IMR-90 (cell line): Measurements from ENCODE around the gene GNA14. TPM values are rescaled to one million over a fixed set of nuclear protein-coding genes. Genes with fewer than 3 reads are reported as not detected.

Experiments used
- ATAC-seq: fragments of 200-7000 bp; cut with Tn5 transposase; 2 replicates; pipeline ENCODE4 v1.9.1; 2020; ENCODE audit warnings: low read depth, mild to moderate bottlenecking, moderate library complexity
- BruUV-seq: library from RNA; stranded (reverse); fragments of 400-500 nt; replicated peaks from 2 replicates; lab custom pipeline; 2021; lab: Mats Ljungman, UMichigan
- CTCF ChIA-PET: fragments of 300-600 bp; formaldehyde crosslinking; extraction: SDS; loops from one replicate; lab custom pipeline; 2021; ENCODE audit warnings: antibody characterized with exemption; lab: Yijun Ruan, JAX
- POLR2A ChIA-PET: fragments of 300-600 bp; sonication (Branson Sonifier 250); formaldehyde crosslinking; loops from one replicate; lab custom pipeline; 2022; ENCODE audit warnings: antibody characterized with exemption; ENCODE audit not compliant: unreplicated experiment; lab: Charles Lee
- DNase-seq: peaks from one replicate; pipeline ENCODE4 v3.0.0; 2013
- H2AFZ ChIP-seq: replicated peaks from 2 replicates; pipeline ENCODE3; 2013; ENCODE audit warnings: low read length, mild to moderate bottlenecking; ENCODE audit not compliant: poor library complexity
- H2AK5ac ChIP-seq: 2 replicates; pipeline ENCODE4 v1.6.1; 2013; ENCODE audit warnings: low read depth, low read length, inconsistent platforms
- H2AK9ac ChIP-seq: replicated peaks from 2 replicates; pipeline ENCODE3; 2013; ENCODE audit warnings: mild to moderate bottlenecking, low read depth, low read length, moderate library complexity; ENCODE audit not compliant: poor library complexity
- H2BK120ac ChIP-seq: 2 replicates; pipeline ENCODE4 v1.6.1; 2013; ENCODE audit warnings: low read depth, low read length, inconsistent platforms
- H2BK15ac ChIP-seq: 3 replicates; pipeline ENCODE4 v1.6.1; 2013; ENCODE audit warnings: low read depth, low read length, inconsistent platforms
- H2BK20ac ChIP-seq: 2 replicates; pipeline ENCODE4 v1.6.1; 2013; ENCODE audit warnings: low read depth, mild to moderate bottlenecking, inconsistent platforms, low read length, moderate library complexity
- H2BK5ac ChIP-seq: 2 replicates; pipeline ENCODE4 v1.6.1; 2013; ENCODE audit warnings: mild to moderate bottlenecking, low read depth, low read length, inconsistent platforms; ENCODE audit not compliant: poor library complexity, severe bottlenecking
- H3K14ac ChIP-seq: replicated peaks from 2 replicates; pipeline ENCODE4 v1.6.1; 2013; ENCODE audit warnings: low read depth, low read length, inconsistent platforms
- H3K18ac ChIP-seq: 2 replicates; pipeline ENCODE4 v1.6.1; 2013; ENCODE audit warnings: low read depth, low read length, control low read depth
- H3K23ac ChIP-seq: 2 replicates; pipeline ENCODE4 v1.6.1; 2013; ENCODE audit warnings: low read depth, low read length, inconsistent platforms
- H3K27ac ChIP-seq: 2 replicates; pipeline ENCODE4 v1.5.1; 2013; ENCODE audit warnings: mild to moderate bottlenecking, control low read depth, low read length; ENCODE audit not compliant: insufficient read depth
- H3K27me3 ChIP-seq: 2 replicates; pipeline ENCODE4 v1.6.1; 2013; ENCODE audit warnings: low read length; ENCODE audit not compliant: control insufficient read depth, insufficient read depth
- H3K36me3 ChIP-seq: 2 replicates; pipeline ENCODE4 v1.6.1; 2013; ENCODE audit warnings: low read length, mixed read lengths; ENCODE audit not compliant: control insufficient read depth, insufficient read depth
- H3K4ac ChIP-seq: 2 replicates; pipeline ENCODE4 v1.6.1; 2013; ENCODE audit warnings: low read depth, low read length, inconsistent platforms
- H3K4me1 ChIP-seq: 2 replicates; pipeline ENCODE4 v1.6.1; 2013; ENCODE audit warnings: low read length, mixed read lengths; ENCODE audit not compliant: control insufficient read depth, insufficient read depth
- H3K4me2 ChIP-seq: 2 replicates; pipeline ENCODE4 v1.6.1; 2013; ENCODE audit warnings: low read depth, mild to moderate bottlenecking, control low read depth, low read length, moderate library complexity
- H3K4me3 ChIP-seq: 2 replicates; pipeline ENCODE4 v1.5.1; 2013; ENCODE audit warnings: low read depth, mild to moderate bottlenecking, control low read depth, low read length, moderate library complexity; ENCODE audit not compliant: insufficient read depth
- H3K56ac ChIP-seq: 2 replicates; pipeline ENCODE4 v1.6.1; 2013; ENCODE audit warnings: low read length, inconsistent platforms; ENCODE audit not compliant: insufficient read depth; ENCODE audit errors: extremely low read depth
- H3K79me1 ChIP-seq, 2 experiments: 2 replicates each; pipeline ENCODE4 v1.6.1; 2013; ENCODE audit warnings: low read length in 2 of 2, inconsistent platforms in 1 of 2, low read depth in 1 of 2
- H3K9ac ChIP-seq: 2 replicates; pipeline ENCODE4 v1.6.1; 2013; ENCODE audit warnings: low read depth, low read length, control low read depth
- H3K9me1 ChIP-seq: 2 replicates; pipeline ENCODE4 v1.6.1; 2013; ENCODE audit warnings: low read length, inconsistent platforms; ENCODE audit not compliant: insufficient read depth
- H3K9me3 ChIP-seq: 2 replicates; pipeline ENCODE4 v1.6.1; 2013; ENCODE audit warnings: low read length; ENCODE audit not compliant: control insufficient read depth, insufficient read depth
- H4K20me1 ChIP-seq: 2 replicates; pipeline ENCODE4 v1.6.1; 2013; ENCODE audit warnings: low read length, inconsistent platforms; ENCODE audit not compliant: insufficient read depth
- H4K5ac ChIP-seq: 2 replicates; pipeline ENCODE4 v1.6.1; 2013; ENCODE audit warnings: mild to moderate bottlenecking, low read depth, low read length, control low read depth
- H4K8ac ChIP-seq, 2 experiments: 2 replicates each; pipeline ENCODE4 v1.6.1; 2013; ENCODE audit warnings: low read depth in 2 of 2, low read length in 2 of 2, control low read depth in 1 of 2, inconsistent platforms in 1 of 2
- H4K91ac ChIP-seq: 2 replicates; pipeline ENCODE4 v1.6.1; 2013; ENCODE audit warnings: low read depth, low read length, inconsistent platforms; ENCODE audit not compliant: insufficient read depth
- CEBPB ChIP-seq: IDR thresholded peaks from 2 replicates; pipeline ENCODE4 v1.6.1; 2012; ENCODE audit warnings: low read depth, low read length, improper control_type of control experiment
- CTCF ChIP-seq: conservative IDR thresholded peaks from 2 replicates; pipeline ENCODE4 v1.5.1; 2012; ENCODE audit warnings: mild to moderate bottlenecking, low read depth, low read length, improper control_type of control experiment
- MAFK ChIP-seq: IDR thresholded peaks from 2 replicates; pipeline ENCODE4 v1.6.1; 2012; ENCODE audit warnings: low read depth, low read length, improper control_type of control experiment
- NFE2L2 ChIP-seq: fragments of 150-350 bp; IDR thresholded peaks from 2 replicates; pipeline ENCODE4 v1.6.1; 2016; ENCODE audit warnings: low read depth, mild to moderate bottlenecking, low read length
- POLR2A ChIP-seq: IDR thresholded peaks from 2 replicates; pipeline ENCODE4 v1.6.1; 2012; ENCODE audit warnings: mild to moderate bottlenecking, low read depth, low read length
- SMC3 ChIP-seq: fragments of 150-350 bp; IDR thresholded peaks from 2 replicates; pipeline ENCODE4 v1.6.1; 2016; ENCODE audit warnings: low read depth, mild to moderate bottlenecking, antibody characterized with exemption, low read length, moderate library complexity
- WGBS, 2 experiments: methylation state at CpG; one replicate each; pipeline versions ENCODE4 v1.1.5 to v1.1.7; 2013; ENCODE audit warnings: missing lambda C conversion rate in 2 of 2; ENCODE audit not compliant: insufficient read length in 1 of 2; ENCODE audit errors: extremely low coverage in 2 of 2; 5-methylcytosine and 5-hydroxymethylcytosine counted together
- dilution Hi-C: fragments of 300-500 bp; cut with HindIII; formaldehyde crosslinking; loops from one replicate; pipeline ENCODE4 v1.14.3; 2018; ENCODE audit warnings: low sequenced_read_pairs; ENCODE audit not compliant: unreplicated experiment
- in situ Hi-C: fragments of 300-500 bp; cut with MboI; formaldehyde crosslinking; loops from 3 replicates; pipeline ENCODE4 v1.14.3; 2019; ENCODE audit warnings: low sequenced_read_pairs, inconsistent platforms, mixed read lengths
- intact Hi-C: fragments of 100-400 bp; cut with micrococcal nuclease; formaldehyde crosslinking; loops from 2 replicates; pipeline ENCODE4 v1.10.0; 2022
- polyA plus RNA-seq, 3 experiments: library from polyadenylated mRNA; depleted of rRNA; stranded (reverse); fragments of >200 nt; gene quantifications; 2 replicates each; pipeline ENCODE4 v1.2.3, GENCODE V29; 2012; ENCODE audit warnings: low replicate concordance in 1 of 3
- total RNA-seq: library from RNA; depleted of rRNA; stranded (reverse); fragments of >200 nt; gene quantifications from 2 replicates; pipeline ENCODE4 v1.2.3, GENCODE V29; 2012

The GNA14 gene
- total and polyA plus RNA-seq, 2 of the 4 experiments (the other 2 are of a cell fraction), result under 0.01 to 0.03 TPM

DNA sequence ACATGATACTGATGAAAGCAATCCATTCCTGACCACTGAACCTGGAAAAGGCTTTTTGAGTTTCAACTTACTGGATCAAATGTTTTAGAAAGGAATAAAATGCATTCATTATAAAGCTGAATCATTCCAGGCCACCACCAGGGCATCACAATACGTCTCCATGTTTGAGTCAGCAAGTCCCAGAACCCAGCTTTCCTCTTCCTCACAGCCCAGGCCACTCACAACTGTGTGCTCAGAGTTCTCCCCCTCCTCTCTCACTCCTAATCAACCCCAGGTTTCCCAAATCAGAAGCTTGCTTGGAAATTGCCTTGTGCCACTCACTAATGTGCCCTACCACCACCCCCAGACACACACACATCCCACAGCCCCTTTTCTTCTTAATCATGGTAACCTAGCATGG is 91.7 kb downstream of the GNA14 start:
- H3K9ac ChIP-seq, result no peak overlapping the region
- H3K4me2 ChIP-seq, result no peak overlapping the region
- H3K9me1 ChIP-seq, result no peaks in the 10 kb centered on the region
- H4K20me1 ChIP-seq, result no peaks in the 10 kb centered on the region
- no peak overlapping the region for H4K8ac ChIP-seq
- ATAC-seq (no peak), DNase-seq (no peak)
- H3K56ac ChIP-seq, result no peak overlapping the region
- H2AK5ac ChIP-seq, result no peak overlapping the region
- no peak overlapping the region for H2BK5ac ChIP-seq
- POLR2A ChIA-PET, result no interaction called here
- no peak overlapping the region for H3K4me3 ChIP-seq
- TF ChIP-seq POLR2A, result no peak
- no peak for TF ChIP-seq NFE2L2
- TF ChIP-seq CTCF, result no peak
- no peak for TF ChIP-seq CEBPB
- no peak for TF ChIP-seq SMC3
- no peak for TF ChIP-seq MAFK
- no peak overlapping the region for H2AFZ ChIP-seq
- H2BK15ac ChIP-seq, result no peak overlapping the region
- no peaks in the 10 kb centered on the region for H3K36me3 ChIP-seq
- in situ Hi-C loops (no loop called here), intact Hi-C loops (no loop called here), dilution Hi-C loops (no loop called here)
- no peak overlapping the region for H3K18ac ChIP-seq
- H3K79me1 ChIP-seq, result no peaks in the 10 kb centered on the region
- H2BK20ac ChIP-seq, result no peak overlapping the region
- H3K4me1 ChIP-seq, result no peaks in the 10 kb centered on the region
- CTCF ChIA-PET, result no interaction called here
- H2AK9ac ChIP-seq, result no peak overlapping the region
- no peak overlapping the region for H3K23ac ChIP-seq
- no TSS peak for BruUV-seq
- H3K14ac ChIP-seq, result no peak overlapping the region
- 0% methylated on average over 1 of the region's 1 CpG; no CpG with 5 or more reads in 1 of the 2 experiments for WGBS, 2 experiments
- H4K91ac ChIP-seq, result no peak overlapping the region
- H3K27me3 ChIP-seq, result peaks cover 2% of the 10 kb centered on the region; the same call in 1 of the 2 replicates
- no peak overlapping the region for H4K5ac ChIP-seq
- H3K27ac ChIP-seq, result no peak overlapping the region
- no peak overlapping the region for H3K4ac ChIP-seq
- no peak overlapping the region for H2BK120ac ChIP-seq
- H3K9me3 ChIP-seq, result no peaks in the 10 kb centered on the region
